ENCODE data around the gene LEMD3.

GRCh38 chr12:65296508-65297265 is 127.3 kb downstream of the LEMD3 start:
- TF ChIP-seq CTCF (IDR thresholded peaks at IDR 0.05) (no peak), POLR2A (IDR thresholded peaks at IDR 0.05) (no peak)

Measured in tibial nerve (tissue), 3 donors.